GM13977 (cell line): ENCODE measurements around the gene WDR93.
"Not testable (repeated sequence)": the region's sequence is repeated elsewhere in the genome, so short reads cannot be mapped to it uniquely, and the experiment has no call there.

Experiments
- DNase-seq: peaks from one replicate; pipeline ENCODE4 v3.0.0; 2012; ENCODE audit warnings: low spot score
- CTCF ChIP-seq: IDR thresholded peaks from 2 replicates; pipeline ENCODE4 v1.5.1; 2012; ENCODE audit warnings: mild to moderate bottlenecking, control low read depth; ENCODE audit not compliant: insufficient read depth; ENCODE audit errors: extremely low read depth, missing control alignments
- in situ Hi-C: fragments of 300-500 bp; cut with MboI; formaldehyde crosslinking; loops from one replicate; pipeline ENCODE4 v1.12.0; 2022; ENCODE audit warnings: low sequenced_read_pairs, low pct_unique_long_range_greater_than_20kb, mixed read lengths, inconsistent platforms; ENCODE audit not compliant: unreplicated experiment

The WDR93 gene

DNA sequence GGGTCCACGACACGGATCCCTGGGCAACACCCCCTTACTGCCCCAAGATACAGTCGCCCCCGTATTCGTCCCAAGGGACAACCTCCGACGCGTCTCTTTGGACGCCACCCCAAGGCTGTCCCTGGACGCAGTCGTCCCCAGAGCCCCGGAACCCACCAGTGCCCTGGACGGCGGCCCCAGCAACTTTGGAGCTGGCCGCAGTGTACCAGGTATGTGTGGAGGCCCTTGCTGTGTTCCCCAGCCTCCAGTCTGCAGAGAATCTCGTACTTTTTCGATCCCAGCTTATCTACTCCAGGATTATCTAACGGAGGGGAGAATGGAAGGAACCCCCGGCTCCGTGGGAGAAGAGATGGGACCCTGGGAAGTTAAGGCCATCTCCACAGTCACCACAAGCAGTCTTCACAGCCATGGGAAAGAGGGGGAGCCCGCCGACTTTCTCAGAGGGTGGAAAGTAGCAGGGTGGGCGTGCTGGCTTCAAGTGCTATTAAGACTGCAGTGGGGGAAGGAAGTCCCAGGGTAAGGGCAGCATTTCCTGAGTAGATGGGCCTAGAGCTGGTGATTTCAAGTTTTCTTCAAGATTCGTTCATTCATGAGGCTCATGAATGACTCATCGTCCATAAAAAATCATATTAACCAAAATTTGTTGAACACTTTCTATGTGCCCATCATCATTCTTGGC is 86.6 kb downstream of the WDR93 start:
- TF ChIP-seq CTCF, result no peak
- in situ Hi-C loops, result no loop called here
- no peak for DNase-seq

DNA sequence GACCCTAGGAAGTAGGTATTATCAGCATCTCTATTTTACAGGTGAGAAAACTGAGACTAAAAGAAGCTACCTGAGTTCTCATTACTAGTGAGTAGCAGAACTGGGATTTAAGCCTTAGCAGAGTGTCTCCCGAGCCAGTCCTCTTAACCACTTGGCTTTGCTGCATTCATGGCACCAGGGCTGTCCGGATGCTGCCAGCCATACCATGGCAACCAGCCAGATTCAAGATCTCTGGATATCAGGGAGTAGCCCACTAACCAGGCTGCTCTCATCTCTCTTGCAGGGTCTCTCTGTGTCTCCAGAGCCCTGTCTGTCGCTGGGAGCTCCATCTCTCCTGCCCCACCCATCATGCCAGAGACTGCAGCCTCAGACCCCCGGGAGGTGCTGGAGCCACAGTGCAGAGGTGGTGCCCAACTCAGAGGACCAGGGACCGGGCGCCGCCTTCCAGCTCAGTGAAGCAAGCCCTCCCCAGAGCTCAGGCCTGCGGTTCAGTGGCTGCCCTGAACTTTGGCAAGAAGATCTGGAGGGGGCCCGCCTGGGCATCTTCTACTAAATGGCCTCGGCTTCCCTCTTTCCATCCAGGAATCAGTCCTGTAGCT is 87.3 kb downstream of the WDR93 start:
- in situ Hi-C loops, result no loop called here
- DNase-seq, result no peak
- TF ChIP-seq CTCF, result no peak

DNA sequence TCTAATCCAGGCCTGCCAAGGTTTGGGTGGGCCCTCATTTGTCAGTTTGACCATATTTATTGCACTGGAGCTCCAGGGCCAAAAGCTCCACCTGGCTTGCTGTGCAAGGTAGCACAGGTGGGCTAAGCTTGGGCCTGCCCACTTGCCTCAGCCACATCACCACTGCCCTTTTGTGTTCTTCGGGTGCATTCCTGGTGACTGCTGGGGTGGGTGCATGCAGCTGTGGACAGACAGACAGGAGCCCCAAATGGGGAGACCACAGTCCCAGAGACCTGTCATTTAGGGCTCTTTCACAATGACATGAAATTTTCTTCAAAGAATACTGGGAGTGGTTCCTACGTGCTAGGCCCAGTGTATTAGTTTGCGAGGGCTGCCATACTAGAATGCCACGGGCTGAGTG is 88.2 kb downstream of the WDR93 start:
- no peak for TF ChIP-seq CTCF
- in situ Hi-C loops, result no loop called here
- no peak for DNase-seq

- no peak for DNase-seq
- no peak for TF ChIP-seq CTCF
- in situ Hi-C loops, result no loop called here
These were observed 90.0 kb downstream of the WDR93 start for GRCh38 chr15:89780601-89781000.

DNA sequence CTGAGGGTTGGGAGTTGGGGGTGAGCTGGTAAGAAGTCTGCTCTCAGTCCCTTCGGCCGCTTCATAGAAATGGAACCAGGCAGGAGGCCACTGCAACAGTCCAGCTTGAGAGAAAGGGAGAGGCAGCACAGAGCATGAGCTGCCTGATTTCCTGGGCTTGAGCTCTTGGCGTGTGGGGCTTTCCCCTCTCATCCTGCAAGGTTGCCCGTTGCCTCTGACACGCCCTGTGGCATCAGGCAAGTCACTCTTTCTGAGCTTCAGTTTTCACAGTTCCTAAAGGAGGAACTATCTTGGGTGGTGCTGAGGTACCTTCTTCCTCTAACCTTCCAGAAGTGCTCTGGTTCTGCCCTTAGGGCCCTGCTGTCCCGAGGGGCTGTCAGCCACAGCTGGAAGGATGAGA is 90.4 kb downstream of the WDR93 start:
- TF ChIP-seq CTCF, result no peak
- no peak for DNase-seq
- in situ Hi-C loops, result no loop called here

DNA sequence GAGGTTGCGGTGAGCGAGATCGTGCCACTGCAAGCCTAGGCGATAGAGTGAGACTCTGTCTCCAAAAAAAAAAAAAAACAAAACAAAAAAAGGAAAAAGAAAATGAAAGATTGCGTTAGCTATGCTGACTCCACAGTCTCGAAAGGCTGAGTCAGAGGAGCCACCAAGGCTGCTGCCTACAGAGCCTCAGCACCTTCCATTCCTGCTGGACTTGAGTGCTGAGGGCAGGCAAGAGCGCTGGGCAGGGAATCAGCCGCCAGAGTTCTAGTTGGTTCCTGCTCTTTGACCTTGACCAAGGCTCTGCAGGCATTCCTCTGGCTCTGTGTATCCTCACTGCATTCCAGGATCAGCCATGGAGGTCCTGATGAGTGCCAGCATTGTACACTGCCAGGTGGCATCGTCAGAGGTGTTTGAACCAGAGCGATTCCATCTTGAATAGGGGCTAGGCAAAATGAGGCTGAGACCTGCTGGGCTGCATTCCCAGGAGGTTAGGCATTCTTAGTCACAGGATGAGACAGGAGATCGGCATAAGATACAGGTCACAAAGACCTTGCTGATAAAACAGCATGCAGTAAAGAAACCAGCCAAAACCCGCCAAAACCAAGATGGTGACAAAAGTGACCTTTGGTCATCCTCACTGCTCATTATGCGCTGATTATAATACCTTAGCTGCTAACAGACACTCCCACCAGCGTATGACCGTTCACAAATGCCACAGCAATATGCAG is 91.4 kb downstream of the WDR93 start:
- in situ Hi-C loops, result no loop called here
- no peak for DNase-seq
- no peak for TF ChIP-seq CTCF

- DNase-seq, in situ Hi-C loops: not testable (repeated sequence)
These were observed 92.0 kb downstream of the WDR93 start for GRCh38 chr15:89782619-89782950.
